Heart right ventricle (tissue), 16 donors: ENCODE data around the gene TBC1D4. TPM values are rescaled to one million over a fixed set of nuclear protein-coding genes. Genes with fewer than 3 reads are reported as not detected.

Source experiments
- ATAC-seq, 8 donors: fragments of 200-7000 bp; cut with Tn5 transposase; one replicate each; pipeline ENCODE4 v1.9.1; 2020; ENCODE audit warnings: mild to moderate bottlenecking in 8 of 8, moderate library complexity in 8 of 8, moderate number of reproducible peaks in 1 of 8
- DNase-seq, 2 donors: peaks; one replicate each; pipeline ENCODE4 v3.0.0-alpha.2; 2020
- H3K27ac ChIP-seq, 10 donors: fragments of 200-600 bp; sonication (generic) in 2 of 10; one replicate each; pipeline versions ENCODE4 v1.5.0 to v1.8.0; 2020 to 2022; ENCODE audit warnings: mild to moderate bottlenecking in 3 of 10
- H3K27me3 ChIP-seq, 7 donors: fragments of 200-600 bp; one replicate each; pipeline ENCODE4 v1.8.0; 2021 to 2022; ENCODE audit warnings: mild to moderate bottlenecking in 2 of 7
- H3K36me3 ChIP-seq, 9 donors: fragments of 200-600 bp; sonication (generic) in 1 of 9; one replicate each; pipeline versions ENCODE4 v1.5.0 to v1.8.0; 2020 to 2022; ENCODE audit warnings: mild to moderate bottlenecking in 2 of 9
- H3K4me1 ChIP-seq, 9 donors: fragments of 200-600 bp; sonication (generic) in 1 of 9; one replicate each; pipeline versions ENCODE4 v1.5.0 to v1.8.0; 2020 to 2022; ENCODE audit warnings: mild to moderate bottlenecking in 4 of 9
- H3K4me3 ChIP-seq, 10 donors: fragments of 200-600 bp; sonication (generic) in 2 of 10; one replicate each; pipeline versions ENCODE4 v1.5.0 to v1.8.0; 2020 to 2022; ENCODE audit warnings: mild to moderate bottlenecking in 7 of 10, moderate library complexity in 2 of 10
- H3K9me3 ChIP-seq, 11 donors: fragments of 200-600 bp in 10 of 11; sonication (generic) in 2 of 11; one replicate each; pipeline versions ENCODE4 v1.5.0 to v1.8.0; 2013 to 2022; ENCODE audit warnings: mild to moderate bottlenecking in 2 of 11, control low read depth in 1 of 11, moderate library complexity in 1 of 11
- WGBS, 2 donors: extraction: QIAGEN DNeasy Blood & Tissue Kit; methylation state at CpG; one replicate each; pipeline ENCODE4 v1.1.7; 2013; ENCODE audit warnings: inconsistent platforms in 1 of 2; 5-methylcytosine and 5-hydroxymethylcytosine counted together
- intact Hi-C, 10 donors: fragments of 100-400 bp; cut with DNase I; formaldehyde crosslinking; loops; one replicate each; pipeline versions ENCODE4 v1.11.1 to v1.14.2; 2022
- polyA plus RNA-seq, 2 donors: library from polyadenylated mRNA; stranded (reverse); fragments of 200-250 nt; gene quantifications; one replicate each; pipeline ENCODE4 v1.2.3, GENCODE V29; 2013
- total RNA-seq, 10 donors: library from RNA; stranded (reverse); fragmentation: NEBNext Ultra II Directional in 3 of 10; extraction: Animal tissue kit (Norgen Biotek cat#: 25700) in 3 of 10; gene quantifications; one replicate each; pipeline versions ENCODE4 v1.2.1 to v1.2.4, GENCODE V29; 2021 to 2023
- TF ChIP-seq, protein P1 (sequence below), 9 donors: fragments of 200-600 bp; sonication (generic) in 2 of 9; IDR thresholded peaks; one replicate each; pipeline versions ENCODE4 v1.5.0 to v1.8.0; 2021 to 2022; ENCODE audit warnings: antibody characterized with exemption in 9 of 9, mild to moderate bottlenecking in 5 of 9, moderate library complexity in 1 of 9
- donor health status: Arrhythmogenic right ventricular cardiomyopathy.
- donor health status: ischemic (EF 13 %, LVEDD 7.1; RV severe dilation, severe dysfunction).
- donor health status: healthy with polysubstance abuse.
- donor health status: DM: no; HTN: yes; CAD: no.
- donor health status: DM: no; HTN: no; CAD: no.
- donor health status: ischemic (EF 25% LVEDD 6.9; RV normal size, moderate dysfunction).
- donor health status: ischemic (EF 25% LVEDD 5.7; RV mildly dilated, moderate dysfunction).
- donor health status: healthy.
- donor health status: DM: yes; HTN: yes; CAD: no.
- donor health status: Ischemic cardiomyopathy.
- donor health status: ischemic (EF 35%, LVEDD 5.7; RV mildly dilated, moderate dysfunction).
- donor health status: nonischemic (EF 11% LVEDD 7.7; RV severe dilation, severe dysfunction).
- donor health status: DM: yes; HTN: yes; CAD: no.
- donor health status: PGD.
- donor health status: ischemic (EF 29% LVEDD 5.4; RV normal size, mild dysfunction).
- donor health status: nonischemic (EF 23%, LVEDD 6.1; RV moderate dilation, normal function).

The TBC1D4 gene
- total and polyA plus RNA-seq, 12 donors, result 10.1 to 124 (median 93.5) TPM

DNA sequence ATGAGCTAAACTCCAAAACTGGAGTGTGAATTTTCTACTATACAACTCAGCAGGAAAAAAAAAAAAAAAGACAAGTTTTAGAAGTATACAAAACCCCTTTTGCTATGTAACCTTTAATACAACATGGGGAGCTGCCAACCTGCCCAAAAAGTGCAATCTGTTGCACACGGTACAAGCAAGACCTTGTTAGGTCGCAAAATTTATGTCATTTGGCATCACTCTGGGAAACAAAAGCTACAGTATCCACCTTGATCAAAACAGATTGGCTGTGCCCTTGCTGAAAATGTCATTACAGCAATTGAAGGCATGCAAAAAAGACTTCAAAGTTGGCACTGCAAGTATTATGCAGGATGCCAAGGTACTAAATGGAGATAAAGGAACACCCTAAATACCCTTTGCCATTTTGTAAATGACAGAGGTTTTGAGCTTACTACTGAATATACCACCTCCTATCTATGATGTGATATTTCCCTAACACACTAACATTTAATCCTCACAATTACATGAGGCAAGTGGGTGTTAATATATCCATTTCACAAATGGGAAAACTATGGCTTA, 150.1 kb downstream of the TBC1D4 start:
- Histone ChIP-seq H3K4me1 (peaks cover 0 to 28% (median 5%) of the 10 kb centered on the region in 9 donors), H3K27me3 (no peaks in the 10 kb centered on the region), H3K27ac (peak overlapping the region in 3 of 10 donors; percentile 24 to 53 (median 47)), H3K4me3 (no peak overlapping the region), H3K36me3 (peaks cover 0 to 41% (median 18%) of the 10 kb centered on the region in 9 donors), H3K9me3 (no peaks in the 10 kb centered on the region)
- DNase-seq (no peak), ATAC-seq (peak in 5 of 8 donors; percentile 31 to 64 (median 58))
- intact Hi-C loops, result no loop called here
- TF ChIP-seq, protein P1, sequence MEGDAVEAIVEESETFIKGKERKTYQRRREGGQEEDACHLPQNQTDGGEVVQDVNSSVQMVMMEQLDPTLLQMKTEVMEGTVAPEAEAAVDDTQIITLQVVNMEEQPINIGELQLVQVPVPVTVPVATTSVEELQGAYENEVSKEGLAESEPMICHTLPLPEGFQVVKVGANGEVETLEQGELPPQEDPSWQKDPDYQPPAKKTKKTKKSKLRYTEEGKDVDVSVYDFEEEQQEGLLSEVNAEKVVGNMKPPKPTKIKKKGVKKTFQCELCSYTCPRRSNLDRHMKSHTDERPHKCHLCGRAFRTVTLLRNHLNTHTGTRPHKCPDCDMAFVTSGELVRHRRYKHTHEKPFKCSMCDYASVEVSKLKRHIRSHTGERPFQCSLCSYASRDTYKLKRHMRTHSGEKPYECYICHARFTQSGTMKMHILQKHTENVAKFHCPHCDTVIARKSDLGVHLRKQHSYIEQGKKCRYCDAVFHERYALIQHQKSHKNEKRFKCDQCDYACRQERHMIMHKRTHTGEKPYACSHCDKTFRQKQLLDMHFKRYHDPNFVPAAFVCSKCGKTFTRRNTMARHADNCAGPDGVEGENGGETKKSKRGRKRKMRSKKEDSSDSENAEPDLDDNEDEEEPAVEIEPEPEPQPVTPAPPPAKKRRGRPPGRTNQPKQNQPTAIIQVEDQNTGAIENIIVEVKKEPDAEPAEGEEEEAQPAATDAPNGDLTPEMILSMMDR (IDR thresholded peaks at IDR 0.05), result no peak
- 44 to 84% methylated on average over 2 of the region's 2 CpGs for WGBS, 2 donors

DNA sequence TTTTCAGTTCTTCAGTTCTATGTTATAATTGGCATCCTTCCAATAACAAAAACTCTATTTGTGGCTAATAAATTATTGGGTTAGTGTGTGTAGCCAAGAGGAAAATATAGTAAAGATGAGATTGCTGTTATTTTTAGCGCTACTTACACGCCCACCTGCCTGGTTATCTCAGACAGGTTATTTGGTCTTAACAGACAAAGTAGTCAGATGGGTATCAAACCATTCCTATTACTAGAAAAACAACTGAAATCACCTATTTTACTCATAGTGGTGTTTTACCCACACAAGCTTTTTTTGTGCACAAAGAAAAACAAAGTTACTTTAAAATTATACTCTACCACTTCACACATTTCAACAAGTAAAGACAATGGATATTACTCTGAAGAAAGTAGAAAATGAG, 151.2 kb downstream of the TBC1D4 start:
- TF ChIP-seq, protein P1 (IDR thresholded peaks at IDR 0.05), result no peak
- DNase-seq, result no peak
- WGBS, 2 donors, result 72 to 79% methylated on average over 2 of the region's 2 CpGs
- H3K4me3 ChIP-seq, result no peak overlapping the region
- H3K4me1 ChIP-seq, result peaks cover 0 to 39% (median 15%) of the 10 kb centered on the region in 9 donors
- no peak for ATAC-seq
- H3K36me3 ChIP-seq, result peaks cover 0 to 35% (median 10%) of the 10 kb centered on the region in 9 donors
- no peaks in the 10 kb centered on the region for H3K9me3 ChIP-seq
- no peaks in the 10 kb centered on the region for H3K27me3 ChIP-seq
- H3K27ac ChIP-seq, result peak overlapping the region in 1 of 10 donors; percentile 53
- intact Hi-C loops, result no loop called here

DNA sequence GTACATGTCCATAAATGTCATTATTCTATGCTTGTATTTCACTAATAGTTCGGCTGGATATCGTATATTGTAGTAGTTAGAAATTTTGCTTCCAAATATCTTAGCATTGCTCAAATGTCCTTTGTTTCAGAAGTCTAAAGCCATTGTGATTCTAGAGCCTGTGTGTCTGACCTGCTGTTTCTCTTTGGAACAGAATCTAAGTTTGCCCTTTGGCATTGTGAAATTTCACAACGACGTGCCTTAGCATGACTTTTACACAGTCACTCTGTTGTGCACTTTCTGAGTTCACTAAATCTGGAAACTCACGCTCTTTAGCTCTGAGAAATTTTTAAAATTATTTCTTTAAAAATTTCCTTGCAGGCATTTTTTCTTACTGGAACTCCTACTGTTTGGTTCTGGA, 152.2 kb downstream of the TBC1D4 start:
- intact Hi-C loops, result no loop called here
- DNase-seq, result no peak
- H3K27me3 ChIP-seq, result no peaks in the 10 kb centered on the region
- H3K27ac ChIP-seq, result peak overlapping the region in 1 of 10 donors; percentile 7
- peaks cover 0 to 35% (median 1%) of the 10 kb centered on the region in 9 donors for H3K36me3 ChIP-seq
- H3K4me3 ChIP-seq, result no peak overlapping the region
- peak in 1 of 8 donors; percentile 37 for ATAC-seq
- H3K4me1 ChIP-seq, result peaks cover 0 to 40% (median 16%) of the 10 kb centered on the region in 9 donors
- WGBS, 2 donors, result 81 to 91% methylated on average over 5 of the region's 5 CpGs
- TF ChIP-seq, protein P1 (IDR thresholded peaks at IDR 0.05), result no peak
- no peaks in the 10 kb centered on the region for H3K9me3 ChIP-seq

DNA sequence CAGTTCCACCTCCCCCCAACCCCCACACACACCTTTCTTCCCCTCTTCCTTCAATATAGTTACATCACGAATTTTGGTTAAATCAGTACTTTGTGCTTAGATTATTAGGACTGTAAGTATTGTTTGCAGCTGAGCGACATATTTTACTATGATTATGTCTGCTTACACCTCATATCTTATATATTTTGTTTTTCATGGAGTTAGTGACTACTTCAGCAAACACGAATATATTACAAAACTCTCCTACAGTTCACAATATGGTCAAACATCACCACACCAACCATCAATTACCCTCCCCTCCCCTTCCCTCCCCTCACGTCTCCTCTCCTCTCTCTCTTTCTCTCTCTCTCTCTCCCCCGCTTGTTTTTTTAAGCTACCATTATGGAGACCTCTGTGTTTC, 152.9 kb downstream of the TBC1D4 start:
- TF ChIP-seq, protein P1 (IDR thresholded peaks at IDR 0.05), result no peak
- H3K9me3 ChIP-seq, result no peaks in the 10 kb centered on the region
- ATAC-seq (no peak), DNase-seq (no peak)
- peaks cover 0 to 30% (median 0%) of the 10 kb centered on the region in 9 donors for H3K36me3 ChIP-seq
- intact Hi-C loops, result no loop called here
- H3K4me1 ChIP-seq, result peaks cover 0 to 44% (median 21%) of the 10 kb centered on the region in 9 donors
- H3K27me3 ChIP-seq, result no peaks in the 10 kb centered on the region
- H3K27ac ChIP-seq, result peak overlapping the region in 1 of 10 donors; percentile 7
- 59 to 94% methylated on average over 5 of the region's 5 CpGs for whole genome bisulfite sequencing, 2 donors
- H3K4me3 ChIP-seq, result no peak overlapping the region
